Measurements from ENCODE around the gene KATNBL1. TPM values are rescaled to one million over a fixed set of nuclear protein-coding genes. Genes with fewer than 3 reads are reported as not detected.
A peak's percentile ranks its signal among the peaks of the same experiment; 100 is the strongest.
"Not testable (repeated sequence)": the region's sequence is repeated elsewhere in the genome, so short reads cannot be mapped to it uniquely, and the experiment has no call there.

Gene KATNBL1
- total RNA-seq, 1 experiment from 2014 or later, result 47.8 TPM

DNA sequence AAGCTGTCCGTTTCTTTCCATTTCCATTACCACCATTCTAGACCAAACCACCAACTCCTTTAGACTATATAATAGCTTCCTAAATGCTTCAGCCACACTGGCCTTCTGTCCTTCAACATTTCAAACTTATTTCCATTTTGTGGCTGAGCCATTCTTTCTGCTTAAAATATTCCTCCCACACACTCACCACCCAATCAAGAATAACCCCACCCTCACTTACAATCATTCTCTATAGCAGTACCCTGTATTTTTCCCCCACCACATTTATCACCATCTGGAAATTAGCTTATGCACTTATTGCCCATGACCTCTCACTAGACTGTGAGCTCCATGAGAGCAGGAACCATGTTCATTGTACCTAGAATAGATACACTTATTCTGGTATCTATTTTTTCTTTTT is 6.6 kb downstream of the KATNBL1 start:
- no peak for DNase-seq (ENCODE audit: low read depth)

DNA sequence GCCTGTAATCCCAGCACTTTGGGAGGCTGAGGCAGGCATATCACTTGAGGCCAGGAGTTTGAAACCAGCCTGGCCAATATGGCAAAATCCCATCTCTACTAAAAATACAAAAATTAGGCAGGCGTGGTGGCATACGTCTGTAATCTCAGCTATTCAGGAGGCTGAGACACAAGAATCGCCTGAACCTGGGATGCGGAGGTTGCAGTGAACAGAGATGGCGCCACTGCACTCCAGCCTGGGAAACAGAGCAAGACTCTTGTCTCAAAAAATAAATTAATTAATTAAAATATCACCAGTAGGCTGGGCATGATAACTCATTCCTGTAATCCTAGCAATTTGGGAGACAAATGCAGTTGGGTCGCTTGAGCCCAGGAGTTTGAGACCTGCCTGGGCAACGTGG is 16.6 kb downstream of the KATNBL1 start:
- not testable (repeated sequence) for DNase-seq (ENCODE audit: low read depth)

DNA sequence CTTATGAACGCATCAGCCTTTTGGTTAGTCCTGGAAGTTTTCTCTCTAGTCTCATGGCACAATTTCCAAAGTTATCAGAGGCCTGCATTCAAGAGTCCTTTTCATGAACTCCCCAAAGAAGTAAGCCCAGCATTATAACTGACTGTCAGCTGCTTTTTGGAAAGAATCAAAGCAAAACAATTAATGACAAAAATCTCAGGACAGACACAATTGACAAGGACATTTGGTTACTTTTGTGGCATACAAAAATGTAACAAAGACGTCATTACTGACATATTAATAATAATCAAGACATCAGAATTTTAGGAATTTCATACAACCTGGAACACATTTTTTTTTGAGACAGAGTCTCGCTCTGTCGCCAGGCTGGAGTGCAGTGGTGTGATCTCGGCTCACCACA is 21.2 kb downstream of the KATNBL1 start:
- no peak for DNase-seq (ENCODE audit: low read depth)

DNA sequence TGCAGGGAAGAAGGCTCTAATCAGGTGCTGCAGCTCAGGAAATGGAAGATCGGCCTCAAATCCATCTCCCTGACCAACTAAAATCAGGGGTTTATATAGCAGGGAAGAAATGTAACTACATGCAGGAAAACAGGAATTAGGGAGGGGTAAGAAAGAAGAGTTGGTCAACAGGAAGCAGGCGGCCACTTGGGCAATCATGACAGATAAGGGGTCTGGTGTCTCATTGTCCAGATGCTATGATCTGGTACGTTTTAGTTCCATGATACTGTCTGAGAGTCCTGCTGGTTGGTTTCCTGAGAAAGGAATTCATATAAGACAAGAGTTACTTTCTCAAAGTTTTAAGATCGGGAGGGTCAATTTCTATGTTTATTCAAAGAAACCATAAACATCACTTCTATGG is 24.2 kb downstream of the KATNBL1 start:
- DNase-seq (ENCODE audit: low read depth), result no peak

DNA sequence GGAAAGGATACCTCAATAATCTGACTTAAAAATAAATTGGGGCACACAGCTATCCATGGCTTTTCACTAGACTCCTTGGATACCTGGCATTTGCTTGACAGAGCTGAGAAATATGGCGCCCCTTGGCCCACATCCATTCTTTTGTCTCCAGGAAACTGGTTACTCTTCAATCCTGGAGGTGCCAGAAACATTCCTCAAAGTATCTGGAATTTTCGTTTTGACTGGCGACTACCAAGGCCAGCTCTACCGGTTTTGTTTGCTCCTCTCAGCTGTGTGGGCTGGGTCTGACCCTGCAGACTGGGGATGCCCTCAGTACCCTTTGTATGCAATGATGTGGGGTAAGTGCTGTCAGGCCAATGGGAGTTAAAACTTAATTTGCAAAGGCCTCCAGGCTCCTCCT is 27.0 kb downstream of the KATNBL1 start:
- no peak for DNase-seq (ENCODE audit: low read depth)

DNA sequence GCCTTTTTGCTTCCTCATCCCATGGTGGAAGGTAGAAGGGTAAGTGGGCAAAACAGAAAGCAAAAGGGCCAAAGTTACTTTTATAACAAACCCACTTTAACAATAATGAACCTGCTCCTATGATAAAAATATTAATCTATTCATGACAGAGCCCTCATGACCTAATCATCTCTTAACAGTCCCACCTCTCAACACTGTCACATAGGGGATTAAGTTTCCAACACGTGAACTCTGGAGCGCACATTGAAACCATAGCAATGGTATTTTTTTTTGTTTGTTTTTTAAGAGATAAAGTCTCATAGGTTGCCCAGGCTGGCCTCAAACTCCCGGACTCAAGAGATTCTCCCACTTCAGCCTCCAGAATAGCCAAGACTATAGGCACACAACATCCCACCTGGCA is 30.7 kb downstream of the KATNBL1 start:
- DNase-seq (ENCODE audit: low read depth), result no peak

DNA sequence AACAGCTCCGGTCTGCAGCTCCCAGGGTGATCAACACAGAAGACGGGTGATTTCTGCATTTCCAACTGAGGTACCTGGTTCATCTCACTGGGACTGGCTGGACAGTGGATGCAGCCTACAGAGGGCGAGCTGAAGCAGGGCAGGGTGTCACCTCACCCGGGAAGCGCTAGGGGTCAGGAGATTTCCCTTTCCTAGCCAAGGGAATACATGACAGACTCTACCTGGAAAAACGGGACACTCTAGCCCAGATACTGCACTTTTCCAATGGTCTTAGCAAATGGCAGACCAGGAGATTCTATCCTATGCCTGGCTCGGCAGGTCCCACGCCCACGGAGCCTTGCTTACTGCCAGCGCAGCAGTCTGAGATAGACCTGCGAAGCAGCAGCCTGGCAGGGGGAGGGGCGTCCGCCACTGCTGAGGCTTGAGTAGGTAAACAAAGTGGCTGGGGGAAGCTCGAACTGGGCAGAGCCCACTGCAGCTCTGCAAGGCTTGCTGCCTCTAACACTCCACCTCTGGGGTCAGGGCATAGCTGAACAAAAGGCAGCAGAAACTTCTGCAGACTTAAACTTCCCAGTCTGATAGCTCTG is 43.8 kb downstream of the KATNBL1 start:
- not testable (repeated sequence) for DNase-seq (ENCODE audit: low read depth)

DNA sequence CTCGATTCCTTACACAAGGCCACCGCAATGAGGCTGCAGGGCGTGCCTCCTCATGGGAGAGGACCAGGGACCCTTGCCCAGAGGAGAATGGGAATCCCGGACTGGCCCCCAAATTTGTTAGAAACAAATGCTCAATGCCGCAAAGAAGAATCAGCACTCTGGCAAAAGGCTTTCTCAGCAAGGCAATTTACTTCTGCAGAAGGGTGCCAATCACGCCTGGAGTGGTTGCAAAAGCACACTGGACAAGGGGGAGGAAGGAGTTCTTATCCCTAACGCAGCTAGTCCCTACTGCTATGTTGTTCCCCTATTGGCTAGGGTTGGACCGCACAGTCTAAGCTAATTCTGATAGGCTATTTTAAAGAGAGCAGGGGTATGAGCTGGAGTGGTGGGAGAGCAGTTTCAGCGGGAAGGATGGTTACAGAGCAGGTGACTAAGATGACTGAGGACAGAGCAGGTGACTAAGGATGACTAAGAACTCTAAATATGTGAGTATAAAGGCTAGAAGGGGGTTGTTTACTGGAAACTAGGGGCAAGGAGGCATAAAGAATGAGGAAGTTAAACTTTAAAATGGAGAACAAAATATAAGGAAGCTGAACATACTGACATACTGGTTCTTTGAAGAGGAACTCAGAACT is 48.5 kb downstream of the KATNBL1 start:
- no peak for DNase-seq (ENCODE audit: low read depth)

DNA sequence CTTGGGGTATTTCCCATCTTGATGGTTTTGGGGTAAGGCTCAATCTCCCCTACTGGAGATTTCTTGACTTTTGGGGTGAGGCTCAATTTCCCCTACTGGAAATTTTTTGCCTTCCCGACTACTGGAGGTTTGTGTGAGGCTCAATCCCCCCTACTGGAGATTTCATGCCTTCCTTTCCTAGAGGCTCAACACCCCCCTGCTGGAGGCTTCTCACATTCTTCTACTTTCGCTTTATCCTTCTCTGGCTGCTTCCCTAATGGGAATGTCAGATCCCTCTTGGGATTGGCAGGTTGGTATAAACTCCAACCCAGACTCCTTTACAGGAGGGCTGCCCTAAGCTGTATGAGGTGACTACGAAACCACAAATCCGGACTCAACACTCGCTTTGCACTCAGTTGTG is 49.2 kb downstream of the KATNBL1 start:
- DNase-seq (ENCODE audit: low read depth), result no peak

DNA sequence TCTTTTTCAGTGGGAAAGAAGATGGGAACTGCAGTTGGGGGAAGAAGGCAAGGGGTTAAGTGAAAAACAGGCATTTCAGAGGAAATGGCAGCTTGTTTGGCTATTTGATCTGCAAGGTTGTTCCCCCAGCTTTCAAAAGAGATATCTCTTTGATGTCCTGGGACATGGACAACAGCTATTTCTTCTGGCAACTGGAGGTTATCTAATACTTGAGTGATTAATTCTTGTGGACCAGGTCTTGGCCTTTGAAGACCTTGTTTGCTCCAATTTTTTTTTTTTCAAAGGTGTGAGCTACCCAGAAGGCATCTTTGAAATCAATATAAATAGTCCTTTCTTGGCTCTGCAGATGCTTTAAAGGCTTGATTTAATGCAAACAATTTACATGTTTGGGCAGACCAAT is 51.5 kb downstream of the KATNBL1 start:
- no peak for DNase-seq (ENCODE audit: low read depth)

DNA sequence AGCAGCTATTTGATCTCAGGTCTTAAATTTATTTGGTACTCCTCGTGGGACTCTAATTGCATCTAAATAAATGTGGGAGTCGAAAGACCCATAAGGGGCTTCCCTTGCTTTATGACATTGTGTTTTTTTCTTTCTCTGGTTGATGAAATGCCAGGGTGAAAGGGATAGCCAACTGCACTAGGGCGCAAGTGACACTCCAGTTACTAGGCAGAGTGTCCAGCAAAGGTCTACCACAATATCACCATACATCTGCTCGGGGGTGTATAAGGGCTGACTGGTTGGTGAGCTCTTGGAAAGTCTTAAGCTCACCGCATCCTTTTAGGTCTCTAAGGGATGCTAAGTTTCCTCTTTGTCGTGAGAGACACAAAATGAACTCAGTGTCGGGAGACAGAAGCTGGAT is 54.0 kb downstream of the KATNBL1 start:
- DNase-seq (ENCODE audit: low read depth), result no peak

DNA sequence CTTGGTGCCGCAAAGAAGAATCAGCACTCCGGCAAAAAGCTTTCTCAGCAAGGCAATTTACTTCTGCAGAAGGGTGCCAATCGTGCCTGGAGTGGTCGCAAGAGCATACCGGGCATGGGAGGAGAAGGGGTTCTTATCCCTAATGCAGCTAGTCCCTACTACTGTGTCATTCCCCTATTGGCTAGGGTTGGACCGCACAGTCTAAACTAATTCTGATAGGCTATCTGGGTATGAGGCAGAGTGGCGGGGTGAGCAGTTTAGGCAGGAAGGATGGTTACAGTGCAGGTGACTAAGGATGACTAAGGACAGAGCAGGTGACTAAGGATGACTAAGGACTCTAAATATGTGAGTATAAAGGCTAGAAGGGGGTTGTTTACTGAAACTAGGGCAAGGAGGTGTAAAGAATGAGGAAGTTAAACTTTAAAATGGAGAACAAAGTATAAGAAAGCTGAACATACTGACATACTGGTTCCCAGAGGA is 55.1 kb downstream of the KATNBL1 start:
- DNase-seq (ENCODE audit: low read depth), result peak; percentile 23

DNA sequence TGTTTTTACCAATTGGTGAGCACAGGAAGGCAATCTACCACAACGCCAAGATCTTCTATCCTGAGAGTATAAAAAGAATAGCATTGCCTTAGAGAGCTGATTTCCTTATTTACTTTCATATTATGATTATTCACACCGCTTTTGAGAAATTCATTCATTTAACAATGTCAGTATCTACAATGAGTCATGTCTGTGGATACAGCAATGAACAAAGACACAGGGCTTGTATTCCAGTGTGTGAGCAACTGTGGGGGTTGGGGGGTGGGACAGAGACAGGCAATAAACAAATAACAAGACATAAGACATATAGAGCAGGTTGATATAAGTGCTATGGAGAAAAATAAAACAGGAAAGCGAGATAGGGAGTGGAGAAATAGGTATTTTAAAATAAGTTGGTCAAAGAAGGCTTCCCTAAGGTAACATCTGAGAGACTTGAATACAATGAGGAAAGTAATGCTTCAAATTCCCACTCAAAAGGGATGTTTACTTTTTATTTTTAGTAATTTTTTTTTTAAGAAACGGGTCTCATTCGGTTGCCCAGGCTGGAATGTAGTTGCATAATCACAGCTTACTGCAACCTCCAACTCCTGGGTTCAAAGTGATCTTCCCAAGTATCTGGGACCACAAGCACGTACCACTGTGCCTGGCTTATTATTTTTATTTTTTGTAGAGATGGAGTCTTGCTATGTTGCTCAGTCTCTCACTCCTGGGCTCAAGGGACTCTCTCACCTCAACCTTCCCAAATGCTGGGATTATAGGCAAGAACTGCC is 62.3 kb downstream of the KATNBL1 start:
- DNase-seq (ENCODE audit: low read depth), result no peak

DNA sequence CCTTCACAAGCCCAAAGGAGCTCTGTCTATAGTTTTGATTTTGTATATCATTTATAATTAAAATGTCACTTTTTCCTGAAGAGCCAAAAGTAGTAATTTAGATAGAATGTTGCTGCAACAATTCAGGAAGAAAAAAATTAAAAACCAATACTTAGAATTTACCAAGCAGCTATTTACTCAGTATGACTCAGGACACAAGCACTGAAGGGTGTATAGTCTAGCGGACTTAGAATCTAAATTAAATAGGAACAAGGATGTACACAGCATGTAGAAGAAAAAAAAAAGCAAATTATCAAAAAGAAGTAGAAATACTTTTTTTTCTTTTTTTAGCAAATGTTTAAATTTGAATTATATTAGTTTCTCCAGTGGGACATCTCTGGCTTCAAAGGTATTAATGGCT is 76.4 kb downstream of the KATNBL1 start:
- no peak for DNase-seq (ENCODE audit: low read depth)

DNA sequence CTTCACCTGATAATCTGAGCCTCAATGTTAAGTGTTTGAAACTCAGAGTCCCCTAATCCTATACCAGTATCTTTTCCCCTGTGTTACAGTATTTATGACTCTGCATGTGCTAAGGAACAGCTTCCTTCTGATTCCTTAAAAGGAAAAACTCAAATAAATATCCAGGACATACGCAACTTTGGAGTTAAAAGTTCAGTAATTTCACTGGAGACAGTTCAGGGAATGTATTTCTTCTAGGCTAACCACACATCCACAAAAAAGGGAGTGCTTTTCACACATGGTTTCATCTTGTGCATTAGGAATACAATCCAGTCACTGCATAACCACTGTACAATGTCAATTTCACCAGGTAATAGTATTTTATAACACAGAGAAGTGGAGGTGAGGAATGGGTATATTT is 77.0 kb downstream of the KATNBL1 start:
- no peak for DNase-seq (ENCODE audit: low read depth)

DNA sequence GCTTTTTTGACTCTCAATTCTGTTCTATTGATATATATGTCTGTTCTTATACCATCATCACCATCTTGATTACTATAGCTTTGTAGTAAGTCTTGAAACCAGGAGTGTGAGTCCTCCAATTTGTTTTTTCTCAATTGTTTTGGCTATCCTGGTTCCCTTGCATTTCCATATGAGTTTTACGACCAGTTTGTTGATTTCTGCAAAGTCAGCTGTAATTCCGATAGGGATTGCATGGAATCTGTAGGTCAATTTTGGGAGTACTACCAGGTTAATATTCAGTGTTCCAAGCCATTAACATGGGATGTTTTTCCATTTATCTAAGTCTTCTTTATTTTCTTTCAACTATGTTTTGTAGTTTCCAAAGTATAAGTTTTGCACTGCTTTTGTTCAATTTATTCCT is 81.0 kb downstream of the KATNBL1 start:
- DNase-seq (ENCODE audit: low read depth), result no peak

DNA sequence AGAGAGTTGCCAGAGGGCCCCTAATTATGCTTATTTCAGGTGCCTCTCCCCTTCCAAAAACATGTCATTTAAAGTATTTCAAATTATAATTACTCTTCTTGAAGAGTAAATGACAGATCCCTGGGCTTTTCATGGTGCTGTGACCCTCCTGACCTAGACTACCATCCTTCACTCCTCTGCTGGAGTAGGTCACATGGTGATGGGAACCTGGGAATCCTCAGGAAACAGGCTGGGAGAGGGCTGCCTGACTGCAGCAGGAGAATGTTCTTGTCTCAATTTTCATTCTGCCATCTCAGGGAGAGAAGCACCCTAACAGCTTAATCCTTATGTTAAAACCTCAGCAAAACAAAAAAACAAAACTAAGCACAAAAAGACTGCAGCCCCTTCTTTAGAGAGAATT is 83.4 kb downstream of the KATNBL1 start:
- DNase-seq (ENCODE audit: low read depth), result no peak

DNA sequence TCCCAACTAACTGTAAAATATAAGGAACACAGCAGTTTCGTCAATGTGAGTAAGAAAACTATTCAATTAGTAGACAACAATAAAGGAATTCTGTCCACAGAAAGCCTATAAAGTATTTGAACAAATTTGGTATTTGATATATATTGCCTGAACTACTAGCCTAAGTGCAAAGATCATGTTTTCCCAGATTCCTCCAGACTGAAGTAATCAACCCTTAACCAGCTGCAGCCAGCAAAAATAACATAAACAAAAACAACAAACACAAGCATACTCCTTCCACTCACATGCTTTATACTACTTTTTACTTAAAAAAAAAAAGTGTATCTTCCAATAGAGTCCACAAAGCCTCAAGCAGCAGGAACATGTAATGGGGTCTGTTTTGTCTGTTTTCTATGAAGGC is 84.0 kb downstream of the KATNBL1 start:
- DNase-seq (ENCODE audit: low read depth), result no peak

DNA sequence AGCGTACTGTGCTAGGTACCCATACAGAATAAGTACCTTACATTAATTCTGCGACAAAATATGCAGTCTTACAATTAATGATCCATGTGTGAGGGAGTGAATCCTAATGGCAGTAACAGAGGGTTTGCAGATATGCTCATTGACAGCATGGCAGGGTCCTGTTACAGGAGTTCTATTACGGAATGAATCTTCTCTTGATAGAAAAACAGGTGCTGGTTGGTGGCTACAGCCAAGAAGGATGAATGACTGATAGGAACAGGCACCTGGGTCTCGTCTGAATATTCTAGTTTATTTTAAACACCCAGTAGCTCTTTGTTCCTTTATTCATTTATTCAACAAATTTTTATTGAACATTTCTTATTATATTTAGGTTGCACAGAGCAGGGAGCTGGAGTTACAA is 85.2 kb downstream of the KATNBL1 start:
- no peak for DNase-seq (ENCODE audit: low read depth)

DNA sequence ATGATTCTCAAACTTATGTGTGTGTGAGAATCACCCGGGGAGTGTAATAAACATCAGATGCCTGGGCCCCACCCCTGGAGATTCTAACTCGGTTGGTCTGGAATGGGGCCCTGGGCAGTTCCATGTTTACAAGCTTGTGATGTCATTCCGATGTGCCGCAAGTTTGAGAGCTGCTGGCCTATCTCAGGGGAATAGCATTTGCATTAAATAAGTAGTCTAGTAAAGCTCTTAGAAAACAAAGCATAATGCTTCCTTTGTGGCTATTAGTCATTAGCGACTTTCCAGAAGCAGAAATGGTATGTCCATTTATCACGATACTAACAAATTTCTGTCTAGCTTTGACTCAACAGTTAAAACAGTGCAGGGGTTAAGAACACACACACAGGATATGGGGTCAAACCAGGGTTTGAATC is 87.1 kb downstream of the KATNBL1 start:
- DNase-seq (ENCODE audit: low read depth), result peak; percentile 74

DNA sequence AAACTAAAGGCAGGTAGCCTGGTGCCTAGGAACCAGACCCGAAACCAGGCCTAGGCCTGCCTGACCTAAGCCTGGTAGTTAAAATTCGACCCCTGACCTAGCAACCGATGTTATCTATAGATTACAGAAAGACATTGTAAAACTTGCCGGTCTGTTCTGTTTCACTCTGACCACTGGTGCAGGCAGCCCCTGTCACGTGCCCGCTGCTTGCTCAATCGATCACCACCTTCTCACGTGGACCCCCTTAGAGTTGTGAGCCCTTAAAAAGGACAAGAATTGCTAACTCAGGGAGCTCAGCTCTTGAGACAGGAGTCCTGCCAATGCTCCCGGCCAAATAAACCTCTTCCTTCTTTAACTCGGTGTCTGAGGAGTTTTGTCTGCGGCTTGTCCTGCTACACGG is 88.1 kb downstream of the KATNBL1 start:
- DNase-seq (ENCODE audit: low read depth), result not testable (repeated sequence)

DNA sequence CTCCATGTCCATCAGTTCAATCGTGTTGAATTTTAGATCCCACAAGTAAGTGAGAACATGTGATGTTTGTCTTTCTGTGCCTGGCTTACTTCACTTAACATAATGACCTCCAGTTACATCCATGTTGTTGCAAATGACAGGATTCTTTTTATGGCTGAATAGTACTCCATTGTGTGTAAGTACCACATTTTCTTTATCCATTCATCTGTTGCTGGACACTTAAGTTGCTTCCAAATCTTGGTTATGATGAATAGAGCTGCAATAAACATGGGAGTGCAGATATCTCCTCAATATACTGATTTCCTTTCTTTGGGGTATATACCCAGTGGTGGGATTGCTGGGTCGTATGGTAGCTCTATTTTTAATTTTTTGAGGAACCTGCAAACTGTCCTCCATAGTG is 89.5 kb downstream of the KATNBL1 start:
- not testable (repeated sequence) for DNase-seq (ENCODE audit: low read depth)

DNA sequence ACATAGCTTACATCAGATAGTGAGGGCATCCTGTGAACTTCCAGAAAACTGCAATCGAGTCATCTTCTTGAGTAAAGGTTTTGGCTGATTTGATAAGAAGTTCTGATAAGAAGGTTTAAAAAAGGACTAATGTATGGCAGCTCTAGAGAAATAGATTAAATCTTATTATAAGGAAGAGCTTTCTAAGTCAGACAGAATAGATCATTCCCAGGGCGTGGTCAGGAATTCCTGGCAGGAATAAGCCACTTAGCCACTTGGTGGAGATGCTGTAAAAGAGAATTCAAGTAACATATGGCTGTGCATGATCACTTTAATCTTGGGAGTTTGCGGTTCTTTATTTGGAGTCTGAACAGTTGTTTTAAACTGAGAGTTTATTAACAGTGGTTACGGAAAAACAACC is 90.6 kb downstream of the KATNBL1 start:
- peak; percentile 5 for DNase-seq (ENCODE audit: low read depth)

All from Daoy (cell line).